IMR-90 (cell line): ENCODE measurements around the gene GRIK1. TPM values are rescaled to one million over a fixed set of nuclear protein-coding genes. Genes with fewer than 3 reads are reported as not detected.
A peak's percentile ranks its signal among the peaks of the same experiment; 100 is the strongest.

Experiments used
- ATAC-seq: fragments of 200-7000 bp; cut with Tn5 transposase; 2 replicates; pipeline ENCODE4 v1.9.1; 2020; ENCODE audit warnings: low read depth, mild to moderate bottlenecking, moderate library complexity
- BruUV-seq: library from RNA; stranded (reverse); fragments of 400-500 nt; replicated peaks from 2 replicates; lab custom pipeline; 2021; lab: Mats Ljungman, UMichigan
- CTCF ChIA-PET: fragments of 300-600 bp; formaldehyde crosslinking; extraction: SDS; loops from one replicate; lab custom pipeline; 2021; ENCODE audit warnings: antibody characterized with exemption; lab: Yijun Ruan, JAX
- POLR2A ChIA-PET: fragments of 300-600 bp; sonication (Branson Sonifier 250); formaldehyde crosslinking; loops from one replicate; lab custom pipeline; 2022; ENCODE audit warnings: antibody characterized with exemption; ENCODE audit not compliant: unreplicated experiment; lab: Charles Lee
- DNase-seq: peaks from one replicate; pipeline ENCODE4 v3.0.0; 2013
- H2AFZ ChIP-seq: replicated peaks from 2 replicates; pipeline ENCODE3; 2013; ENCODE audit warnings: low read length, mild to moderate bottlenecking; ENCODE audit not compliant: poor library complexity
- H2AK5ac ChIP-seq: 2 replicates; pipeline ENCODE4 v1.6.1; 2013; ENCODE audit warnings: low read depth, low read length, inconsistent platforms
- H2AK9ac ChIP-seq: replicated peaks from 2 replicates; pipeline ENCODE3; 2013; ENCODE audit warnings: mild to moderate bottlenecking, low read depth, low read length, moderate library complexity; ENCODE audit not compliant: poor library complexity
- H2BK120ac ChIP-seq: 2 replicates; pipeline ENCODE4 v1.6.1; 2013; ENCODE audit warnings: low read depth, low read length, inconsistent platforms
- H2BK15ac ChIP-seq: 3 replicates; pipeline ENCODE4 v1.6.1; 2013; ENCODE audit warnings: low read depth, low read length, inconsistent platforms
- H2BK20ac ChIP-seq: 2 replicates; pipeline ENCODE4 v1.6.1; 2013; ENCODE audit warnings: low read depth, mild to moderate bottlenecking, inconsistent platforms, low read length, moderate library complexity
- H2BK5ac ChIP-seq: 2 replicates; pipeline ENCODE4 v1.6.1; 2013; ENCODE audit warnings: mild to moderate bottlenecking, low read depth, low read length, inconsistent platforms; ENCODE audit not compliant: poor library complexity, severe bottlenecking
- H3K14ac ChIP-seq: replicated peaks from 2 replicates; pipeline ENCODE4 v1.6.1; 2013; ENCODE audit warnings: low read depth, low read length, inconsistent platforms
- H3K18ac ChIP-seq: 2 replicates; pipeline ENCODE4 v1.6.1; 2013; ENCODE audit warnings: low read depth, low read length, control low read depth
- H3K23ac ChIP-seq: 2 replicates; pipeline ENCODE4 v1.6.1; 2013; ENCODE audit warnings: low read depth, low read length, inconsistent platforms
- H3K27ac ChIP-seq: 2 replicates; pipeline ENCODE4 v1.5.1; 2013; ENCODE audit warnings: mild to moderate bottlenecking, control low read depth, low read length; ENCODE audit not compliant: insufficient read depth
- H3K27me3 ChIP-seq: 2 replicates; pipeline ENCODE4 v1.6.1; 2013; ENCODE audit warnings: low read length; ENCODE audit not compliant: control insufficient read depth, insufficient read depth
- H3K36me3 ChIP-seq: 2 replicates; pipeline ENCODE4 v1.6.1; 2013; ENCODE audit warnings: low read length, mixed read lengths; ENCODE audit not compliant: control insufficient read depth, insufficient read depth
- H3K4ac ChIP-seq: 2 replicates; pipeline ENCODE4 v1.6.1; 2013; ENCODE audit warnings: low read depth, low read length, inconsistent platforms
- H3K4me1 ChIP-seq: 2 replicates; pipeline ENCODE4 v1.6.1; 2013; ENCODE audit warnings: low read length, mixed read lengths; ENCODE audit not compliant: control insufficient read depth, insufficient read depth
- H3K4me2 ChIP-seq: 2 replicates; pipeline ENCODE4 v1.6.1; 2013; ENCODE audit warnings: low read depth, mild to moderate bottlenecking, control low read depth, low read length, moderate library complexity
- H3K4me3 ChIP-seq: 2 replicates; pipeline ENCODE4 v1.5.1; 2013; ENCODE audit warnings: low read depth, mild to moderate bottlenecking, control low read depth, low read length, moderate library complexity; ENCODE audit not compliant: insufficient read depth
- H3K56ac ChIP-seq: 2 replicates; pipeline ENCODE4 v1.6.1; 2013; ENCODE audit warnings: low read length, inconsistent platforms; ENCODE audit not compliant: insufficient read depth; ENCODE audit errors: extremely low read depth
- H3K79me1 ChIP-seq, 2 experiments: 2 replicates each; pipeline ENCODE4 v1.6.1; 2013; ENCODE audit warnings: low read length in 2 of 2, inconsistent platforms in 1 of 2, low read depth in 1 of 2
- H3K9ac ChIP-seq: 2 replicates; pipeline ENCODE4 v1.6.1; 2013; ENCODE audit warnings: low read depth, low read length, control low read depth
- H3K9me1 ChIP-seq: 2 replicates; pipeline ENCODE4 v1.6.1; 2013; ENCODE audit warnings: low read length, inconsistent platforms; ENCODE audit not compliant: insufficient read depth
- H3K9me3 ChIP-seq: 2 replicates; pipeline ENCODE4 v1.6.1; 2013; ENCODE audit warnings: low read length; ENCODE audit not compliant: control insufficient read depth, insufficient read depth
- H4K20me1 ChIP-seq: 2 replicates; pipeline ENCODE4 v1.6.1; 2013; ENCODE audit warnings: low read length, inconsistent platforms; ENCODE audit not compliant: insufficient read depth
- H4K5ac ChIP-seq: 2 replicates; pipeline ENCODE4 v1.6.1; 2013; ENCODE audit warnings: mild to moderate bottlenecking, low read depth, low read length, control low read depth
- H4K8ac ChIP-seq, 2 experiments: 2 replicates each; pipeline ENCODE4 v1.6.1; 2013; ENCODE audit warnings: low read depth in 2 of 2, low read length in 2 of 2, control low read depth in 1 of 2, inconsistent platforms in 1 of 2
- H4K91ac ChIP-seq: 2 replicates; pipeline ENCODE4 v1.6.1; 2013; ENCODE audit warnings: low read depth, low read length, inconsistent platforms; ENCODE audit not compliant: insufficient read depth
- CEBPB ChIP-seq: IDR thresholded peaks from 2 replicates; pipeline ENCODE4 v1.6.1; 2012; ENCODE audit warnings: low read depth, low read length, improper control_type of control experiment
- CHD1 ChIP-seq: IDR thresholded peaks from 2 replicates; pipeline ENCODE4 v1.6.1; 2012; ENCODE audit warnings: low read depth, low read length, improper control_type of control experiment
- MAZ ChIP-seq: IDR thresholded peaks from 2 replicates; pipeline ENCODE4 v1.6.1; 2012; ENCODE audit warnings: low read depth, mild to moderate bottlenecking, low read length, improper control_type of control experiment, moderate library complexity, borderline replicate concordance
- MXI1 ChIP-seq: IDR thresholded peaks from 2 replicates; pipeline ENCODE4 v1.6.1; 2012; ENCODE audit warnings: low read depth, mild to moderate bottlenecking, low read length, moderate library complexity, borderline replicate concordance
- POLR2A ChIP-seq: IDR thresholded peaks from 2 replicates; pipeline ENCODE4 v1.6.1; 2012; ENCODE audit warnings: mild to moderate bottlenecking, low read depth, low read length
- RAD21 ChIP-seq: IDR thresholded peaks from 2 replicates; pipeline ENCODE4 v1.6.1; 2012; ENCODE audit warnings: low read length, improper control_type of control experiment
- RCOR1 ChIP-seq: IDR thresholded peaks from 2 replicates; pipeline ENCODE4 v1.6.1; 2012; ENCODE audit warnings: mild to moderate bottlenecking, low read length, improper control_type of control experiment; ENCODE audit not compliant: insufficient replicate concordance
- SMC3 ChIP-seq: fragments of 150-350 bp; IDR thresholded peaks from 2 replicates; pipeline ENCODE4 v1.6.1; 2016; ENCODE audit warnings: low read depth, mild to moderate bottlenecking, antibody characterized with exemption, low read length, moderate library complexity
- USF2 ChIP-seq: fragments of 150-350 bp; IDR thresholded peaks from 2 replicates; pipeline ENCODE4 v1.6.1; 2017; ENCODE audit warnings: mild to moderate bottlenecking, antibody characterized with exemption, low read length, low read depth
- WGBS, 2 experiments: methylation state at CpG; one replicate each; pipeline versions ENCODE4 v1.1.5 to v1.1.7; 2013; ENCODE audit warnings: missing lambda C conversion rate in 2 of 2; ENCODE audit not compliant: insufficient read length in 1 of 2; ENCODE audit errors: extremely low coverage in 2 of 2; 5-methylcytosine and 5-hydroxymethylcytosine counted together
- dilution Hi-C: fragments of 300-500 bp; cut with HindIII; formaldehyde crosslinking; loops from one replicate; pipeline ENCODE4 v1.14.3; 2018; ENCODE audit warnings: low sequenced_read_pairs; ENCODE audit not compliant: unreplicated experiment
- in situ Hi-C: fragments of 300-500 bp; cut with MboI; formaldehyde crosslinking; loops from 3 replicates; pipeline ENCODE4 v1.14.3; 2019; ENCODE audit warnings: low sequenced_read_pairs, inconsistent platforms, mixed read lengths
- intact Hi-C: fragments of 100-400 bp; cut with micrococcal nuclease; formaldehyde crosslinking; loops from 2 replicates; pipeline ENCODE4 v1.10.0; 2022
- polyA plus RNA-seq, 3 experiments: library from polyadenylated mRNA; depleted of rRNA; stranded (reverse); fragments of >200 nt; gene quantifications; 2 replicates each; pipeline ENCODE4 v1.2.3, GENCODE V29; 2012; ENCODE audit warnings: low replicate concordance in 1 of 3
- total RNA-seq: library from RNA; depleted of rRNA; stranded (reverse); fragments of >200 nt; gene quantifications from 2 replicates; pipeline ENCODE4 v1.2.3, GENCODE V29; 2012
- TF ChIP-seq, protein P1 (sequence below): conservative IDR thresholded peaks from 2 replicates; pipeline ENCODE4 v1.5.1; 2012; ENCODE audit warnings: mild to moderate bottlenecking, low read depth, low read length, improper control_type of control experiment
- TF ChIP-seq, protein P2 (sequence below): fragments of 150-350 bp; IDR thresholded peaks from 2 replicates; pipeline ENCODE4 v1.6.1; 2016; ENCODE audit warnings: low read depth, mild to moderate bottlenecking, low read length, moderate library complexity, borderline replicate concordance

The GRIK1 gene
- total and polyA plus RNA-seq, 2 of the 4 experiments (the other 2 are of a cell fraction) = not detected

- Histone ChIP-seq H3K4me2 (no peak overlapping the region), H4K20me1 (no peaks in the 10 kb centered on the region), H2BK5ac (no peak overlapping the region), H4K91ac (no peak overlapping the region), H3K18ac (no peak overlapping the region), H3K36me3 (no peaks in the 10 kb centered on the region), H3K4me3 (no peak overlapping the region), H3K14ac (no peak overlapping the region), H2AK9ac (no peak overlapping the region), H2BK20ac (no peak overlapping the region), H3K9me1 (no peaks in the 10 kb centered on the region), H3K9ac (no peak overlapping the region), H3K79me1 (no peaks in the 10 kb centered on the region), H2AFZ (peak overlapping the region; percentile 9), H3K9me3 (no peaks in the 10 kb centered on the region), H4K8ac (no peak overlapping the region), H3K23ac (no peak overlapping the region), H2BK120ac (no peak overlapping the region), H3K4ac (no peak overlapping the region), H3K4me1 (no peaks in the 10 kb centered on the region), H4K5ac (no peak overlapping the region), H3K27me3 (no peaks in the 10 kb centered on the region; the same call in none of the 2 replicates), H2AK5ac (no peak overlapping the region), H2BK15ac (no peak overlapping the region), H3K56ac (no peak overlapping the region), H3K27ac (no peak overlapping the region)
- ChIA-PET POLR2A (no interaction called here), CTCF (interaction anchor here (0.9 to 1.6 kb wide), 5 partner anchors 9 to 373 kb away, joined by 3 to 10 read pairs (median 3); no protein-coding TSS in a partner anchor)
- peak; percentile 100 for ATAC-seq
- dilution Hi-C loops (no loop called here), intact Hi-C loops (loop anchor here (1.0 to 2.0 kb wide), 7 partner anchors 373 to 759 kb away; partner anchors contain the start of gene BACH1), in situ Hi-C loops (loop anchor here (5.0 kb wide), 2 partner anchors 372 to 762 kb away; no protein-coding TSS in a partner anchor)
- peak; percentile 57 for DNase-seq
- WGBS, 2 experiments = no CpG with 5 or more reads among the region's 6 CpGs
- BruUV-seq = no TSS peak
- TF ChIP-seq POLR2A (0 out of 2 replicates have a peak, but pooled peaks have one; percentile 22), CEBPB (no peak), RAD21 (peak; percentile 88), MAZ (no peak), CHD1 (0 out of 2 replicates have a peak, but pooled peaks have one; percentile 58), USF2 (no peak), SMC3 (peak; percentile 86), MXI1 (no peak), RCOR1 (no peak)
- TF ChIP-seq, protein P1, sequence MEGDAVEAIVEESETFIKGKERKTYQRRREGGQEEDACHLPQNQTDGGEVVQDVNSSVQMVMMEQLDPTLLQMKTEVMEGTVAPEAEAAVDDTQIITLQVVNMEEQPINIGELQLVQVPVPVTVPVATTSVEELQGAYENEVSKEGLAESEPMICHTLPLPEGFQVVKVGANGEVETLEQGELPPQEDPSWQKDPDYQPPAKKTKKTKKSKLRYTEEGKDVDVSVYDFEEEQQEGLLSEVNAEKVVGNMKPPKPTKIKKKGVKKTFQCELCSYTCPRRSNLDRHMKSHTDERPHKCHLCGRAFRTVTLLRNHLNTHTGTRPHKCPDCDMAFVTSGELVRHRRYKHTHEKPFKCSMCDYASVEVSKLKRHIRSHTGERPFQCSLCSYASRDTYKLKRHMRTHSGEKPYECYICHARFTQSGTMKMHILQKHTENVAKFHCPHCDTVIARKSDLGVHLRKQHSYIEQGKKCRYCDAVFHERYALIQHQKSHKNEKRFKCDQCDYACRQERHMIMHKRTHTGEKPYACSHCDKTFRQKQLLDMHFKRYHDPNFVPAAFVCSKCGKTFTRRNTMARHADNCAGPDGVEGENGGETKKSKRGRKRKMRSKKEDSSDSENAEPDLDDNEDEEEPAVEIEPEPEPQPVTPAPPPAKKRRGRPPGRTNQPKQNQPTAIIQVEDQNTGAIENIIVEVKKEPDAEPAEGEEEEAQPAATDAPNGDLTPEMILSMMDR = peak; percentile 78
- TF ChIP-seq, protein P2, sequence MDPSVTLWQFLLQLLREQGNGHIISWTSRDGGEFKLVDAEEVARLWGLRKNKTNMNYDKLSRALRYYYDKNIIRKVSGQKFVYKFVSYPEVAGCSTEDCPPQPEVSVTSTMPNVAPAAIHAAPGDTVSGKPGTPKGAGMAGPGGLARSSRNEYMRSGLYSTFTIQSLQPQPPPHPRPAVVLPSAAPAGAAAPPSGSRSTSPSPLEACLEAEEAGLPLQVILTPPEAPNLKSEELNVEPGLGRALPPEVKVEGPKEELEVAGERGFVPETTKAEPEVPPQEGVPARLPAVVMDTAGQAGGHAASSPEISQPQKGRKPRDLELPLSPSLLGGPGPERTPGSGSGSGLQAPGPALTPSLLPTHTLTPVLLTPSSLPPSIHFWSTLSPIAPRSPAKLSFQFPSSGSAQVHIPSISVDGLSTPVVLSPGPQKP = no peak
These were observed 90.0 kb downstream of the GRIK1 start for GRCh38 chr21:29849735-29850176.
